Muscle layer of colon (tissue), 2 donors: ENCODE data around the gene TEPSIN.

Experiments used
- H3K27ac ChIP-seq: one replicate; pipeline ENCODE4 v1.7.0; 2013; ENCODE audit warnings: low read depth, mild to moderate bottlenecking, low read length, moderate library complexity
- H3K27me3 ChIP-seq, 2 donors: one replicate each; pipeline ENCODE4 v1.7.0; 2013; ENCODE audit warnings: low read length in 2 of 2, mild to moderate bottlenecking in 2 of 2; ENCODE audit not compliant: insufficient read depth in 2 of 2, control insufficient read depth in 1 of 2
- H3K36me3 ChIP-seq: one replicate; pipeline ENCODE4 v1.7.0; 2013; ENCODE audit warnings: mild to moderate bottlenecking, low read length; ENCODE audit not compliant: insufficient read depth
- H3K4me1 ChIP-seq: one replicate; pipeline ENCODE4 v1.7.0; 2013; ENCODE audit warnings: mild to moderate bottlenecking, low read length; ENCODE audit not compliant: insufficient read depth
- H3K4me3 ChIP-seq, 2 donors: one replicate each; pipeline ENCODE4 v1.7.0; 2013; ENCODE audit warnings: low read length in 2 of 2, low read depth in 1 of 2, mild to moderate bottlenecking in 1 of 2, moderate library complexity in 1 of 2
- H3K9ac ChIP-seq: one replicate; pipeline ENCODE4 v1.7.0; 2013; ENCODE audit warnings: low read length
- H3K9me3 ChIP-seq: one replicate; pipeline ENCODE4 v1.7.0; 2013; ENCODE audit warnings: mild to moderate bottlenecking, low read length
- donor health status: abdominal sarcoma.
- donor health status: Adenocarcinoma of cecum.

TEPSIN gene

GRCh38 chr17:81279278-81280275, 40.7 kb upstream of the TEPSIN start:
- H3K27me3 ChIP-seq: no peaks in the 10 kb centered on the region
- H3K4me3 ChIP-seq: no peak overlapping the region
- peaks cover 7% of the 10 kb centered on the region for H3K36me3 ChIP-seq
- no peaks in the 10 kb centered on the region for H3K9me3 ChIP-seq
- peaks cover 7% of the 10 kb centered on the region for H3K4me1 ChIP-seq
- H3K9ac ChIP-seq: no peak overlapping the region
- peak overlapping the region; percentile 63 for H3K27ac ChIP-seq

GRCh38 chr17:81278831-81279230, 40.0 kb upstream of the TEPSIN start:
- Histone ChIP-seq H3K27me3 (no peaks in the 10 kb centered on the region), H3K27ac (peak overlapping the region; percentile 63), H3K4me3 (no peak overlapping the region), H3K9me3 (no peaks in the 10 kb centered on the region), H3K4me1 (peaks cover 7% of the 10 kb centered on the region), H3K9ac (no peak overlapping the region), H3K36me3 (peaks cover 14% of the 10 kb centered on the region)

- Histone ChIP-seq H3K36me3 (peaks cover 21% of the 10 kb centered on the region), H3K9ac (peak overlapping the region; percentile 21), H3K27ac (peak overlapping the region; percentile 78)
Measured at GRCh38 chr17:81277946-81278693, 39.3 kb upstream of the TEPSIN start.

GRCh38 chr17:81277421-81277820, 38.6 kb upstream of the TEPSIN start:
- Histone ChIP-seq H3K9me3 (no peaks in the 10 kb centered on the region), H3K27me3 (no peaks in the 10 kb centered on the region), H3K4me3 (peak overlapping the region in 1 of 2 donors; percentile 53), H3K27ac (peak overlapping the region; percentile 78), H3K9ac (peak overlapping the region; percentile 21), H3K36me3 (peaks cover 28% of the 10 kb centered on the region), H3K4me1 (peaks cover 7% of the 10 kb centered on the region)

More at GRCh38 chr17:81277946-81278693, 39.3 kb upstream of the TEPSIN start:
- Histone ChIP-seq H3K4me1 (peaks cover 7% of the 10 kb centered on the region), H3K4me3 (peak overlapping the region in 1 of 2 donors; percentile 53), H3K9me3 (no peaks in the 10 kb centered on the region), H3K27me3 (no peaks in the 10 kb centered on the region)

- H3K36me3 ChIP-seq: peaks cover 32% of the 10 kb centered on the region
- H3K4me3 ChIP-seq: peak overlapping the region in 1 of 2 donors; percentile 53
- no peak overlapping the region for H3K27ac ChIP-seq
- no peak overlapping the region for H3K9ac ChIP-seq
- no peaks in the 10 kb centered on the region for H3K27me3 ChIP-seq
- H3K9me3 ChIP-seq: no peaks in the 10 kb centered on the region
- H3K4me1 ChIP-seq: peaks cover 7% of the 10 kb centered on the region
Measured at GRCh38 chr17:81276781-81277180, 37.9 kb upstream of the TEPSIN start.

- H3K9me3 ChIP-seq: no peaks in the 10 kb centered on the region
- no peaks in the 10 kb centered on the region for H3K27me3 ChIP-seq
- H3K4me1 ChIP-seq: peaks cover 7% of the 10 kb centered on the region
- no peak overlapping the region for H3K27ac ChIP-seq
- no peak overlapping the region for H3K9ac ChIP-seq
- H3K4me3 ChIP-seq: no peak overlapping the region
- H3K36me3 ChIP-seq: peaks cover 45% of the 10 kb centered on the region
Measured at GRCh38 chr17:81274471-81274855, 35.6 kb upstream of the TEPSIN start.

GRCh38 chr17:81273698-81274470, 35.0 kb upstream of the TEPSIN start:
- peaks cover 7% of the 10 kb centered on the region for H3K4me1 ChIP-seq
- H3K9me3 ChIP-seq: no peaks in the 10 kb centered on the region
- H3K4me3 ChIP-seq: no peak overlapping the region
- H3K36me3 ChIP-seq: peaks cover 47% of the 10 kb centered on the region
- H3K27ac ChIP-seq: no peak overlapping the region
- H3K9ac ChIP-seq: no peak overlapping the region
- H3K27me3 ChIP-seq: no peaks in the 10 kb centered on the region

GRCh38 chr17:81272616-81273015, 33.8 kb upstream of the TEPSIN start:
- H3K9me3 ChIP-seq: no peaks in the 10 kb centered on the region
- no peak overlapping the region for H3K9ac ChIP-seq
- H3K27ac ChIP-seq: no peak overlapping the region
- peaks cover 47% of the 10 kb centered on the region for H3K36me3 ChIP-seq
- no peak overlapping the region for H3K4me3 ChIP-seq
- no peaks in the 10 kb centered on the region for H3K27me3 ChIP-seq
- H3K4me1 ChIP-seq: peaks cover 7% of the 10 kb centered on the region

GRCh38 chr17:81271226-81271625, 32.4 kb upstream of the TEPSIN start:
- H3K4me3 ChIP-seq: no peak overlapping the region
- H3K27me3 ChIP-seq: no peaks in the 10 kb centered on the region
- no peaks in the 10 kb centered on the region for H3K9me3 ChIP-seq
- H3K4me1 ChIP-seq: no peaks in the 10 kb centered on the region
- no peak overlapping the region for H3K27ac ChIP-seq
- H3K9ac ChIP-seq: no peak overlapping the region
- peaks cover 47% of the 10 kb centered on the region for H3K36me3 ChIP-seq

- Histone ChIP-seq H3K36me3 (peaks cover 47% of the 10 kb centered on the region), H3K27me3 (no peaks in the 10 kb centered on the region), H3K9ac (no peak overlapping the region), H3K9me3 (no peaks in the 10 kb centered on the region), H3K4me1 (no peaks in the 10 kb centered on the region), H3K27ac (no peak overlapping the region), H3K4me3 (no peak overlapping the region)
Measured at GRCh38 chr17:81270279-81270678, 31.4 kb upstream of the TEPSIN start.
